Stomach (tissue), 9 donors: ENCODE measurements around the gene ANKRD44. TPM values are rescaled to one million over a fixed set of nuclear protein-coding genes. Genes with fewer than 3 reads are reported as not detected.
A peak's percentile ranks its signal among the peaks of the same experiment; 100 is the strongest.

Experiments used
- DNase-seq, 2 donors: peaks; one replicate each; pipeline versions ENCODE4 v3.0.0 to v3.0.0-alpha.2; 2013 to 2019
- H3K27ac ChIP-seq, 5 donors: fragments of 200-600 bp in 4 of 5; sonication (generic) in 4 of 5; one replicate each; pipeline ENCODE4 v1.5.1; 2013 to 2019; ENCODE audit warnings: mild to moderate bottlenecking in 1 of 5, moderate library complexity in 1 of 5
- H3K27me3 ChIP-seq, 3 donors: fragments of 200-600 bp; sonication (generic); one replicate each; pipeline ENCODE4 v1.5.1; 2017 to 2019; ENCODE audit warnings: mixed run types in 1 of 3
- H3K36me3 ChIP-seq, 4 donors: fragments of 200-600 bp; sonication (generic); 1 replicate in 3 of 4; 2 replicates in 1 of 4; pipeline ENCODE4 v1.5.1; 2016 to 2019
- H3K4me1 ChIP-seq, 4 donors: fragments of 200-600 bp; sonication (generic); one replicate each; pipeline ENCODE4 v1.5.1; 2016 to 2019
- H3K4me3 ChIP-seq, 4 donors: fragments of 200-600 bp; sonication (generic) in 3 of 4; one replicate each; pipeline ENCODE4 v1.5.1; 2016 to 2019; ENCODE audit warnings: mild to moderate bottlenecking in 1 of 4
- H3K9me3 ChIP-seq, 4 donors: fragments of 200-600 bp; sonication (generic); one replicate each; pipeline ENCODE4 v1.5.1; 2016 to 2019
- CTCF ChIP-seq, 7 experiments: fragments of 450-650 bp in 4 of 7; fragments of 200-600 bp in 3 of 7; sonication (generic) in 3 of 7; IDR thresholded peaks; one replicate each; pipeline ENCODE4 v1.5.1; 2016 to 2019; ENCODE audit warnings: antibody characterized with exemption in 7 of 7, control low read depth in 2 of 7, mild to moderate bottlenecking in 1 of 7
- EP300 ChIP-seq: sonication (generic); formaldehyde crosslinking; IDR thresholded peaks from one replicate; pipeline ENCODE4 v1.6.1; 2017; ENCODE audit warnings: antibody characterized with exemption
- POLR2A ChIP-seq, 4 donors: fragments of 450-650 bp; IDR thresholded peaks; one replicate each; pipeline ENCODE4 v1.6.1; 2016; ENCODE audit warnings: antibody characterized with exemption in 4 of 4, control low read depth in 2 of 4, mild to moderate bottlenecking in 1 of 4, moderate library complexity in 1 of 4
- POLR2AphosphoS5 ChIP-seq, 3 donors: sonication (generic); formaldehyde crosslinking; IDR thresholded peaks; one replicate each; pipeline ENCODE4 v1.6.1; 2016; ENCODE audit warnings: antibody characterized with exemption in 3 of 3
- WGBS, 5 donors: extraction: QIAGEN DNeasy Blood & Tissue Kit in 3 of 5; methylation state at CpG; one replicate each; pipeline versions ENCODE4 v1.1.5 to v1.1.7; 2013 to 2018; 5-methylcytosine and 5-hydroxymethylcytosine counted together
- intact Hi-C: fragments of 100-400 bp; cut with DNase I; formaldehyde crosslinking; loops from one replicate; pipeline ENCODE4 v1.15.1; 2023; ENCODE audit warnings: low total_unique reads
- polyA plus RNA-seq, 3 donors: library from polyadenylated mRNA; stranded (reverse); fragments of 200-250 nt; gene quantifications; one replicate each; pipeline ENCODE4 v1.2.3, GENCODE V29; 2013
- total RNA-seq, 5 donors: library from RNA; depleted of rRNA; stranded (reverse); fragments of >200 nt; gene quantifications; one replicate each; pipeline versions ENCODE4 v1.1.0 to v1.2.3, GENCODE V29; 2014 to 2016
- donor health status: healthy with polysubstance abuse.
- donor health status: Bipolar disorder and iron deficiency.
- donor health status: healthy.

Gene ANKRD44
- total and polyA plus RNA-seq, 8 donors = 1.2 to 58.4 (median 7.0) TPM

GRCh38 chr2:197219636-197220035, 90.9 kb downstream of the ANKRD44 start:
- Histone ChIP-seq H3K36me3 (no peaks in the 10 kb centered on the region), H3K4me1 (peaks cover 8 to 35% (median 19%) of the 10 kb centered on the region in 4 donors), H3K27ac (no peak overlapping the region), H3K4me3 (no peak overlapping the region), H3K27me3 (no peaks in the 10 kb centered on the region), H3K9me3 (no peaks in the 10 kb centered on the region)
- no peak for DNase-seq
- intact Hi-C loops = no loop called here
- no peak for TF ChIP-seq POLR2AphosphoS5 (IDR thresholded peaks at IDR 0.05)
- TF ChIP-seq CTCF (IDR thresholded peaks at IDR 0.05) = no peak
- no peak for TF ChIP-seq EP300
- no peak for TF ChIP-seq POLR2A (IDR thresholded peaks at IDR 0.05)
- WGBS, 5 donors = 82 to 92% (median 88%) methylated on average over 4 of the region's 4 CpGs

GRCh38 chr2:197217541-197217940, 93.0 kb downstream of the ANKRD44 start:
- Histone ChIP-seq H3K4me3 (no peak overlapping the region), H3K27me3 (no peaks in the 10 kb centered on the region), H3K27ac (no peak overlapping the region), H3K9me3 (no peaks in the 10 kb centered on the region), H3K36me3 (no peaks in the 10 kb centered on the region), H3K4me1 (peaks cover 11 to 54% (median 31%) of the 10 kb centered on the region in 4 donors)
- WGBS, 5 donors = 61 to 90% (median 79%) methylated on average over 2 of the region's 2 CpGs
- intact Hi-C loops = no loop called here
- no peak for DNase-seq
- TF ChIP-seq POLR2AphosphoS5 (IDR thresholded peaks at IDR 0.05) = no peak
- no peak for TF ChIP-seq POLR2A (IDR thresholded peaks at IDR 0.05)
- no peak for TF ChIP-seq CTCF (IDR thresholded peaks at IDR 0.05)
- no peak for TF ChIP-seq EP300

DNA sequence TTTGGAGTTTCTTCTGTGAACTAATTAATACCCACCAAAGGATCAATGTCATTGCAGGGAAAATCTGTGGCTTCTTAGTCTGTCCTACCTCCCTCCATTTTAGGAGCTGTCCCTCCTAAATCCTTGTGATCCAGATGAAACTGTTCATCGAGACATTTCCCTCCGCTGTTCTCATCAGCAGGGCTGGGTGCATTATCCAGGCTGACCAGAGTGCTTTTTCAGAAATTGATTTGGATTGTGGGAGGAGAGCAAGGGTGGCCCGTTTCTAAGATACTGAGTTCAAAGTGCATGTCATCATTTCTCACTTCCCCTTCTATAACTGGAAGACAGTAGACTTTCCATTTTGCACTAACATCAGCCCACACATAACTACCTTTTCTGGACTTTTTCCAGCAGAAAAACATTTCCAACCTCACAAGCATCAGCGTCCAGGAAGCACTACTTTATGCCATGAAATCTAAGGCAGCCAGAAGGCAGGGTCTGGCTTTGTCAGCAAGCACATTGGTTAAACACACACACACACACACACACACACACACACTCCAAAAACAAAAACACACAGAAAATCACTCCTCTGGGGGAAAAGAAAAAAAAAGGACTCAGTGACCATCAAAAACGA, 94.1 kb downstream of the ANKRD44 start:
- Histone ChIP-seq H3K4me3 (no peak overlapping the region), H3K4me1 (peaks cover 15 to 62% (median 37%) of the 10 kb centered on the region in 4 donors), H3K9me3 (no peaks in the 10 kb centered on the region), H3K27ac (peak overlapping the region in 3 of 5 donors; percentile 0 to 64 (median 55)), H3K27me3 (no peaks in the 10 kb centered on the region), H3K36me3 (no peaks in the 10 kb centered on the region)
- DNase-seq = peak in 1 of 2 donors; percentile 38
- intact Hi-C loops = no loop called here
- TF ChIP-seq POLR2AphosphoS5 (IDR thresholded peaks at IDR 0.05) (no peak), POLR2A (IDR thresholded peaks at IDR 0.05) (no peak), CTCF (IDR thresholded peaks at IDR 0.05) (no peak), EP300 (no peak)
- WGBS, 5 donors = 39 to 54% (median 48%) methylated on average over 5 of the region's 5 CpGs

DNA sequence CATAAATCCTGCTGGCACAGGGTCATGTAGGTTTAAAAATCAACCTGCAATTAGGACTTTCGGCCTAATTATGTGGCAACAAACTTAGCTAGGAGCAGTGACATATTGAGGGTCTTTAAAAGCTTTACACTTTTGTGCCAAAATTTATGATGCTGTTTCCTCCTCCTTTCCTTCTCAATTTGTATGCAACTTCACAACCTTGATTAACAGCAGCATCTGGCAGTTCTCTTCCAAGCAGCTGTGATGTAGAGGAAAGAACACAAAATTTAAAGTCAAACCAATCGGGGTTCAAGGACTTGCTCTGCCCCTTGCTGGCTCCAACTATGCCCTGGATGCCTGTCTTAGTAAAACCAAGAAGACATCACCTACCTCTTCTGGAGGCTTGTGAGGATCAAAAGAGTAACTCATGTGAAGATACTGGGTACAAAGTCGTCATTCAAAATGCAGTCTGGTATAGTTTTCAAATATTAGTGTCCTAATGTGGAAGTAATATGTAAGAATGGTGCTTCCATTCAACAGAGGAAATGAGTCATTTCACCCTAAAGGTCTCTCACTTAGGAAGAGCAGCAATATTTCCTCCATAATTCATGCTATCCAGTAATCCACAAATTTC, 94.7 kb downstream of the ANKRD44 start:
- intact Hi-C loops = no loop called here
- H3K9me3 ChIP-seq = no peaks in the 10 kb centered on the region
- TF ChIP-seq EP300 (no peak), CTCF (IDR thresholded peaks at IDR 0.05) (no peak), POLR2A (IDR thresholded peaks at IDR 0.05) (no peak), POLR2AphosphoS5 (IDR thresholded peaks at IDR 0.05) (no peak)
- H3K4me1 ChIP-seq = peaks cover 15 to 66% (median 37%) of the 10 kb centered on the region in 4 donors
- WGBS, 5 donors = 63 to 80% (median 69%) methylated on average over 3 of the region's 3 CpGs
- no peaks in the 10 kb centered on the region for H3K27me3 ChIP-seq
- H3K4me3 ChIP-seq = no peak overlapping the region
- H3K36me3 ChIP-seq = no peaks in the 10 kb centered on the region
- peak overlapping the region in 3 of 5 donors; percentile 0 to 64 (median 55) for H3K27ac ChIP-seq
- DNase-seq = no peak
